Transverse colon (tissue), 4 donors: Measurements from ENCODE around the gene BNC1. TPM values are rescaled to one million over a fixed set of nuclear protein-coding genes. Genes with fewer than 3 reads are reported as not detected.

Experiments used
- DNase-seq: peaks from one replicate; pipeline ENCODE4 v3.0.0-alpha.2; 2019
- H3K27ac ChIP-seq, 4 donors: fragments of 200-600 bp; sonication (generic); 2 replicates each; pipeline ENCODE4 v1.5.1; 2016 to 2018; ENCODE audit warnings: inconsistent platforms in 4 of 4
- H3K27me3 ChIP-seq: fragments of 200-600 bp; sonication (generic); 2 replicates; pipeline ENCODE4 v1.5.1; 2017; ENCODE audit warnings: inconsistent platforms
- H3K36me3 ChIP-seq, 4 donors: fragments of 200-600 bp; sonication (generic); 2 replicates each; pipeline ENCODE4 v1.5.1; 2017 to 2019; ENCODE audit warnings: inconsistent platforms in 4 of 4
- H3K4me1 ChIP-seq, 4 donors: fragments of 200-600 bp; sonication (generic); 2 replicates each; pipeline ENCODE4 v1.5.1; 2017 to 2020; ENCODE audit warnings: inconsistent platforms in 4 of 4
- H3K4me3 ChIP-seq, 4 donors: fragments of 200-600 bp; sonication (generic); 1 replicate in 1 of 4; 2 replicates in 3 of 4; pipeline versions ENCODE4 v1.5.1 to v1.6.1; 2017 to 2019; ENCODE audit warnings: inconsistent platforms in 4 of 4
- H3K9me3 ChIP-seq, 2 donors: fragments of 200-600 bp; sonication (generic); 2 replicates each; pipeline ENCODE4 v1.5.1; 2017 to 2019; ENCODE audit warnings: inconsistent platforms in 2 of 2
- CTCF ChIP-seq, 5 experiments: fragments of 200-600 bp in 3 of 5; fragments of 450-650 bp in 2 of 5; sonication (generic) in 3 of 5; IDR thresholded peaks; 1 replicate in 2 of 5; 2 replicates in 3 of 5; pipeline ENCODE4 v1.5.1; 2016 to 2017; ENCODE audit warnings: antibody characterized with exemption in 5 of 5, inconsistent platforms in 3 of 5, mild to moderate bottlenecking in 2 of 5, moderate library complexity in 1 of 5
- EP300 ChIP-seq: sonication (generic); formaldehyde crosslinking; IDR thresholded peaks from one replicate; pipeline ENCODE4 v1.6.1; 2017; ENCODE audit warnings: antibody characterized with exemption, low read depth
- POLR2A ChIP-seq: fragments of 450-650 bp; IDR thresholded peaks from one replicate; pipeline ENCODE4 v1.6.1; 2016; ENCODE audit warnings: antibody characterized with exemption, mild to moderate bottlenecking, moderate library complexity
- POLR2AphosphoS5 ChIP-seq, 3 donors: sonication (generic); formaldehyde crosslinking; IDR thresholded peaks; one replicate each; pipeline ENCODE4 v1.6.1; 2016; ENCODE audit warnings: antibody characterized with exemption in 3 of 3
- WGBS, 2 donors: methylation state at CpG; one replicate each; pipeline ENCODE4 v1.1.5; 2018; ENCODE audit warnings: low coverage in 1 of 2; 5-methylcytosine and 5-hydroxymethylcytosine counted together
- in situ Hi-C, 4 donors: fragments of 200-750 bp; cut with MboI; loops; one replicate each; pipeline versions ENCODE4 v1.15.0 to v1.15.1; 2017; ENCODE audit warnings: low sequenced_read_pairs in 3 of 4, low pct_ligation_motif_present in 1 of 4, low pct_unique_long_range_greater_than_20kb in 1 of 4
- intact Hi-C: fragments of 100-400 bp; cut with DNase I; formaldehyde crosslinking; loops from one replicate; pipeline ENCODE4 v1.15.1; 2023; ENCODE audit warnings: low total_unique reads
- total RNA-seq, 4 donors: library from RNA; depleted of rRNA; stranded (reverse); fragments of >200 nt; gene quantifications; one replicate each; pipeline ENCODE4 v1.1.0, GENCODE V29; 2016

Gene BNC1
- total RNA-seq, 4 donors from 2014 or later: not detected

- Histone ChIP-seq H3K36me3 (no peaks in the 10 kb centered on the region), H3K4me1 (no peaks in the 10 kb centered on the region), H3K27ac (no peak overlapping the region), H3K9me3 (no peaks in the 10 kb centered on the region), H3K4me3 (no peak overlapping the region), H3K27me3 (no peaks in the 10 kb centered on the region)
- WGBS, 2 donors: 88 to 92% methylated on average over 3 of the region's 3 CpGs
- intact Hi-C loops: no loop called here
- TF ChIP-seq POLR2A (no peak), CTCF (IDR thresholded peaks at IDR 0.05) (no peak), POLR2AphosphoS5 (IDR thresholded peaks at IDR 0.05) (no peak), EP300 (no peak)
- in situ Hi-C loops: no loop called here
- no peak for DNase-seq
These were observed 38.2 kb upstream of the BNC1 start for GRCh38 chr15:83322691-83323090.

- in situ Hi-C loops: no loop called here
- Histone ChIP-seq H3K4me3 (no peak overlapping the region), H3K27ac (no peak overlapping the region), H3K9me3 (no peaks in the 10 kb centered on the region), H3K4me1 (no peaks in the 10 kb centered on the region), H3K36me3 (no peaks in the 10 kb centered on the region), H3K27me3 (no peaks in the 10 kb centered on the region)
- DNase-seq: no peak
- intact Hi-C loops: no loop called here
- WGBS, 2 donors: 51 to 60% methylated on average over 6 of the region's 6 CpGs
- no peak for TF ChIP-seq EP300
- TF ChIP-seq POLR2A: no peak
- no peak for TF ChIP-seq CTCF (IDR thresholded peaks at IDR 0.05)
- TF ChIP-seq POLR2AphosphoS5 (IDR thresholded peaks at IDR 0.05): no peak
These were observed 37.6 kb upstream of the BNC1 start for GRCh38 chr15:83322061-83322460.

DNA sequence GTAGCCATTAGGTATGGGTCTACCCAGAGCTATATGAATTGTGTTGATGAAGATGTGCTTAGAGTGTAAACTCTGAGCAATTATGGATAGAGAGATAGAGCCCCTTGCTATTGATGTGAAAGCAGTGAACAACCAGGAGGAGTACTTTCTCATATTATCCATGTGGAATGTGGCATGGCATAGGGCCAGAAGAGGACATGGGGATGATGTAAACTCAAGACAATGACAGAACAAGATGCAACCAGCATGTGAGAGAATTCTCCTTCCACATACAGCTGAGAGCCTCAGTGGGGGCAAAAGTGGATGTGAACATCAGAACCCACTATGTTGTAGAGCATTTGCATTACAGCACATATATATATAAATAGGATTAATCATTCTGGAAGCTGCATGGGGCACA, 36.4 kb upstream of the BNC1 start:
- no peak for DNase-seq
- Histone ChIP-seq H3K36me3 (no peaks in the 10 kb centered on the region), H3K27me3 (no peaks in the 10 kb centered on the region), H3K27ac (no peak overlapping the region), H3K4me1 (no peaks in the 10 kb centered on the region), H3K4me3 (no peak overlapping the region), H3K9me3 (no peaks in the 10 kb centered on the region)
- TF ChIP-seq EP300: no peak
- in situ Hi-C loops (no loop called here), intact Hi-C loops (no loop called here)

GRCh38 chr15:83320404-83320803, 35.9 kb upstream of the BNC1 start:
- in situ Hi-C loops: no loop called here
- no peaks in the 10 kb centered on the region for H3K9me3 ChIP-seq
- no peaks in the 10 kb centered on the region for H3K27me3 ChIP-seq
- TF ChIP-seq CTCF (IDR thresholded peaks at IDR 0.05): no peak
- TF ChIP-seq POLR2A: no peak
- TF ChIP-seq EP300: no peak
- TF ChIP-seq POLR2AphosphoS5 (IDR thresholded peaks at IDR 0.05): no peak
- 62 to 86% methylated on average over 1 to 4 of the region's 4 CpGs for WGBS, 2 donors
- H3K4me1 ChIP-seq: no peaks in the 10 kb centered on the region
- no peaks in the 10 kb centered on the region for H3K36me3 ChIP-seq
- DNase-seq: no peak
- intact Hi-C loops: no loop called here
- no peak overlapping the region for H3K4me3 ChIP-seq
- H3K27ac ChIP-seq: no peak overlapping the region

- in situ Hi-C loops (no loop called here), intact Hi-C loops (no loop called here)
- WGBS, 2 donors: 43 to 58% methylated on average over 2 to 3 of the region's 3 CpGs
- no peaks in the 10 kb centered on the region for H3K9me3 ChIP-seq
- H3K27me3 ChIP-seq: no peaks in the 10 kb centered on the region
- no peak for DNase-seq
- no peaks in the 10 kb centered on the region for H3K4me1 ChIP-seq
- H3K4me3 ChIP-seq: no peak overlapping the region
- no peak overlapping the region for H3K27ac ChIP-seq
- no peak for TF ChIP-seq CTCF (IDR thresholded peaks at IDR 0.05)
- TF ChIP-seq POLR2A: no peak
- no peaks in the 10 kb centered on the region for H3K36me3 ChIP-seq
These were observed 35.3 kb upstream of the BNC1 start for GRCh38 chr15:83319771-83320170.
